Activated CD4-positive, alpha-beta T cell treated with anti-CD3 and anti-CD28 coated beads, Interleukin-2, Interleukin-6, amounts not matched to agents 100 ng/mL and 50 ng/mL, durations not matched to agents 16 hours and 8 hours (primary cell): ENCODE measurements around the gene CPA5.
"Not testable (repeated sequence)": the region's sequence is repeated elsewhere in the genome, so short reads cannot be mapped to it uniquely, and the experiment has no call there.

Source experiments
- DNase-seq: peaks from one replicate; pipeline ENCODE4 v3.0.0-alpha.2; 2020

CPA5 gene, protein sequence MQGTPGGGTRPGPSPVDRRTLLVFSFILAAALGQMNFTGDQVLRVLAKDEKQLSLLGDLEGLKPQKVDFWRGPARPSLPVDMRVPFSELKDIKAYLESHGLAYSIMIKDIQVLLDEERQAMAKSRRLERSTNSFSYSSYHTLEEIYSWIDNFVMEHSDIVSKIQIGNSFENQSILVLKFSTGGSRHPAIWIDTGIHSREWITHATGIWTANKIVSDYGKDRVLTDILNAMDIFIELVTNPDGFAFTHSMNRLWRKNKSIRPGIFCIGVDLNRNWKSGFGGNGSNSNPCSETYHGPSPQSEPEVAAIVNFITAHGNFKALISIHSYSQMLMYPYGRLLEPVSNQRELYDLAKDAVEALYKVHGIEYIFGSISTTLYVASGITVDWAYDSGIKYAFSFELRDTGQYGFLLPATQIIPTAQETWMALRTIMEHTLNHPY

DNA sequence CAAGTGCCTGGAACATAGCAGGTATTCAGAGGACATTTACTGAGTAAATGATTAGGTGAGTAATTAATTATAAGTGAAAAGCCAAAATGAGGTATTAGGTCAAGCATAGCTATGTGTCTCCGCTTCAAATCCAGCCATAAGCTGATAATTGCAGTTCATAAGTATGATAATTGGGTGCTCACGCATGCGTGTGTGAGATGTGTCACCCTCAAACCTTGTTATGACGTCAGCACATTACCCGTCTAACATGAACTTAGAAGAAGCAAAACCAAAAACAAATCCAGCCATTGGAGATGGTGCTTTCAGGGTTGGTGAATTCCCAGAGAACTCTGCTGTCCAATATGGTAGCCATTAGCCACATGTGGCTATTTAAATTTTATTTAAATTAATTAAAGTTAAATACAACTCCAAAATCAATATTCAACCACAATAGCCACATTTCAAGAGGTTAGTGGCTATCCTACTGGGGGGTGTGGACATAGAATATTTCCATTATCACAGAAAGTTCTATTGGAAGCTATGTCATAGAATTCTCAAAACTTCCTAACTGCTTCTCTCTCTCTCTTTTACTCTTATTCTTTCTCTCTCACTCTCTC, at the start of gene CPA5:
Gene CPA5, plus strand, starts transcription at position 546 of the 596 bp plus-strand sequence. CDS start 1,670 bp downstream, outside the sequence.
- no peak for DNase-seq

DNA sequence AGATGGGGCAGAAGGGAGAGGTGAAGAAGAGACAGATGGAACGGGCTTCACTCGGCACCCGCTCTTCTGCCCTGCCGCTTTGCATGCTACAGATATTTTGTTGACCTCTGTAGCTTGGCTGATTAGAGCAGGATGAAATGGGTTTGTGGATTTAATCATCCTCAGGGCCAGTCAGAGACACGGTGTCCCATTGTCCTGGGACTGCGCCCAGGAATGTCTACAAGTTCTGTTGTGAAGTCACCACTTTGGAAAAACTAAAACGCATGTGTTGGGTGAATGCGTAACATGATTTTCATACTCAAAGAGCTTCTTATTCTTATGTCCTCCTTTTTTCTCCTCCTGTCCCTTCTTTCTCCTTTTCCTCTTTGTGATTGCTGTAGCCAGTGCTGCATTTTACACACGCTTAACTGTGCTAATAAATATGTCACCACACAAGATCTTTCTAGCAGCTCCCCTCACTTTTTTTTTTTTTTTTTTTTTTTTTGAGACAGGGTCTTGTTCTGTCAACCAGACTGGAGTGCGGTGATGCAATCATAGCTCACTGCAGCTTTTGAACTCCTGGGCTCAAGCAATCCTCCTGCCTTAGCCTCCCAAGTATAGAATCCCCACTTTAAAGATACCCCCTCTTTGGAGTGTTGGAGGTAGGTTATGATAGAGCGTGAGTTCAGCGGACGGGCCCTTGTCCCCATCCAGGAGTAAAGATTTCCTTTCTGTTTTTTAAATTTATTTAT, 48.2 kb upstream of the CPA5 start:
- no peak for DNase-seq

DNA sequence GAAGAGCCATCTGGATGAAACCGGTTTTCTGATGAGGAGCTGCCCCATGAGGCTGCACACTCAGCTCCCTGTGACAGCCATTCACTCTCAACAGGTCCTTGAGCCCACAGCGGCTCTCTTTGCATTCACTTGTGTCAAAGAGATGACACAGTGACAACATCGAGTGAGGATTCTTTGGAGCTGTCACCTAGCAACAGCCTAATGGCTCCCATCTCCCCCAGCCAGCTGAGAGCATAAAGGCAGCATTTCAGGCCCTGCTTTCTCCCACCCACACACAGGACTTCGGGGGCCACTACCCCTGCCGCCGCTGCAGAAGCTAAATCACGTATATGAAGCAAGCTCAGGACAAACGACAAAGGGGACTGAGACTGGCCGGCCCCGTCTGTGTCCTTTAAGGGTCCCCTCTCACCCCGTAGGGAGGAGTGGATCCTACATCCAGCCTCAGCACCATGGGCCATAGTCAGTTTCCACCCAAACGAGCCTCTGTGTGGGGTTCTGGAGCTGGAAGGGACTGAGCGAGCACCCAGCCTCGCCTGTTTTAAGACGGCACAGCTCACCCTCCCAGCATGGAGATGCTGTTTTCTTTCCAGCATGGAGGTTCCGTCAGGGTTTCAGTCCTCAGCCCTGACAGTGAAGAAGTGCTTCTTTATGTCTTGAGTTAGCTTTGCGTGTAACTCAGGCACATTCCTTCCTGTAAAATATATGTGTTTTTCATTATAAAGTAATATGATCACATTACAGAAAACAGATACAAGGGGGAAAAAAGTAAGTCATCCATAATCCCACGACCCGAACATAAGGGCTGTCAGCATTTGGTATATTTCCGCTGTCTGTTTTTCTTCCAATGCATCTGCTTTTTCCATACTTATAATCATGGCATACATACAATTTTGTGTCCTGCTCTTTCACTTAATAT, 46.7 kb upstream of the CPA5 start:
- no peak for DNase-seq

DNA sequence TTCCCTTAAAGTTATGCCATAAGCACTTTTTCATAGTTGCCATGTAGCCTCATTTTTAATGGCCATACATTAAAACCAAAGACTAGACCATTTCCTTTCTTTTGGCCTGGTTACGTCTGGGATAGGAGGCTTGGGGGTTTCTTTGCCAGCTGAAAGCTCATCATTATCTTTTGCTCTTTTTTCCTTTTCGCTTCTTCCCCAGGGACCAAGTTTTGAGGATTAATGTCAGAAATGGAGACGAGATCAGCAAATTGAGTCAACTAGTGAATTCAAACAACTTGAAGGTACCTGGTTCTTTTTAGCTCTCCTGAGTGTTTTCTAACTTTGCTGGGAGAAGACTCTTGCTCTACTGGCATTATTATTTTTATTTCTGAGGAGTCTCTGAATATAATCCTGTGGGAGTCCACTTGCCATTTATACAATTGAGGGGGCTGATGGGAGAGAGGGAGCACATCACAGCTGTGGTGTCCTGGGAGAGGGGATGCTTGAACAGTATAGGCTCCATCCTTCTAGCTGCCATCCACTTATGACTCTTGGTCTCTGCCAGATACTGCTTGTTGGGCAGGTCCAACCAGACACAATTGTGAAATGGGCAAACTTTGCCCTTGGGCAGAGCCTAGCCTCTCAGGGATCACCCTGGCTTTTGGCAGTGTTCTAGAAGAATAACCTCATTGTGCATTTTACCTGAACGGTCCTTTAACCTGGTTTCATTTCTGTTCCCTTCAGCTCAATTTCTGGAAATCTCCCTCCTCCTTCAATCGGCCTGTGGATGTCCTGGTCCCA, 45.9 kb upstream of the CPA5 start:
- DNase-seq = no peak

DNA sequence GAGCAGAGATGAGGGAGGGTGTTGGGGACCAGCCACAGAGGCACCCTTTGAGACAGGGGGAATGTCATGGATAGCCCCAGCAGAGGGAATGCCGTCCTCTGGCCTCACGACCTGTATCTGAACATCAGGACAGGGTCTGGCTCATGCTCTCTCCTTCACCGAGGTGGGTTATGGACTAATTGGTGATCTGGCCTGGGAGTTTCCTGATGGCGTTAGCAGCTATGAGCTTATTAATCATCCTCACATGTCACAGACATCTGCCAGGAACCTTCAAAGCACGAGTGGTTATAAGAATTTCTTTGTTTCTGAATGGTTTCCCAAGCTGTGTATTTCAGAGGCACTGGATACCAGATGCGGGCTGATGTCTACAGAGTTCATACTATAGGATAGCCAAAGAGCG, 44.8 kb upstream of the CPA5 start:
- DNase-seq = no peak

DNA sequence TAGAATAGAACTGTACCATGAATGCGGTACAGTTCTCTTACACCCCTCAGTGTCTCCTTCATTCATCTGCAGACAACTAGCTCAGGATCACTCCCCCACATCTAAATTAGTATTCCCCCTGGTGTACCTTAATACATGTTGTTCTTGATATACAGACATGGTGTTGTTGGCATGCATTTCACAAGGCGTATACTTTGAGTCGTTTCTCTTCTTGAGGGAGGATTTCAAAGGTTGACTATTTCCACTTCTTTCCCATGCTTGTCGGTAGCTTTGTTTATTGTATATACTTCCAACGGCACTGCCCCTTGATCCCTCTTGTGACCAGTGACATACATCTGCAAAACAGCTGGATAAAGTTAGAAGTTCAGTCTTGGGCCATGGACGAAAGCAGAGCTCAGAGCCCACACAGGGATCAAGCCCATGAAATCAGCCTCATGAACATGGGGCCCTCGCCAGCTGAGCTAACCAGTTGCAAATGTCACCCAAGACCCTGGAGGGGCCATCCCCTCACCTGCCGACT, 43.1 kb upstream of the CPA5 start:
- DNase-seq = no peak

DNA sequence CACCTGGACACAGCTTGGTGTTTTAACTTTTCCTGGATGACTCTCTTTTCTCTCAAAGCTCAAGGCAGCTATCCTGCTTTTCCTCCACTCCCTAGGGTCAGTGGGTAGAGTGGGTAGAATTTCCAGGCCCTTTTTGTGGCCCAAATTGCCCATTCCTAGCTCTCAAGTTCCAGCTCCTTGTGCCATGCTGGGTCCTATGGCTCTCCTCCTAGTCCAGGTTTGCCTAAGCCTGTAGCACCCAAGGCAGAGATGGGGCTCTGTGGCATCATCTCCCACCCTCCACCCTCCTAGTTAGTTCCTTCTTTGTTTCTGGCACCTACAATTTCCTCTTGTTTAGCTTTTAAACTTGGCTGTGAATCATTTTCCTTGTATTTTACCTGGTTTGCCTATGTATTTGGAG, 42.0 kb upstream of the CPA5 start:
- no peak for DNase-seq

DNA sequence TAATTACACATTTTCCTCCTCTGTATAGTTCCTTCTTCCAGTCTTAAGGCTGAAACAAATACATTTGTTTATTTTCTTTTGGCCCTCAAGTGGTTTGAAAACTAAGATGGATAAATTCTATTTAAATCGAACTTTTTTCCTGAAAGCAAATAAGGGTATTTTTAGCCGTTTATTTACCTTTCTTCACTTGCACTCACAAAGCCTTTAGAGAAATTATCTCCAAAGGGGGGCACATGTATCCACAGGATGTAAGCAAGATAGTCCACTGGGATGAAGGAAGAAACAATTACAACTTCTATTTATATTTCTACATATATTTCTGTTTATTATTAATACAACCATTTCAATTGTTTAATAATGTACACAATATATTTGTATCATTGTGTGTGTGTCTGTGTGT, 41.5 kb upstream of the CPA5 start:
- no peak for DNase-seq

DNA sequence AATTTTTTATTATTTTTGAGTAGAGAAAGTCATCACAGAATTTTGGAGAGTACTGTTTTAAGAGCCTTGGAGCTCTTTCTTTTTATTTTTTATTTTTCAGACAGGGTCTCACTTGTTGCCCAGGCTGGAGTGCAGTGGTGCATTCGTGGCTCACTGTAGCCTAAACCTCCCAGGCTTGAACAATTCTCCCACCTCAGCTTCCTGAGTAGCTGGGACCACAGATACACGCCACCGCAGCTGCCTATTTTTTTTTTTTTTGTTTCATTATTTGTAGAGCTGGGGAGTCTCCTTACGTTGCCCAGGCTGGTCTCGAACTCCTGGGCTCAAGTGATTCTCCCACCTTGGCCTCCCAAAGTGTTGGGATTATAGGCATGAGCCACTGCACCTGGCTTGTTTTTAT, 41.1 kb upstream of the CPA5 start:
- no peak for DNase-seq

DNA sequence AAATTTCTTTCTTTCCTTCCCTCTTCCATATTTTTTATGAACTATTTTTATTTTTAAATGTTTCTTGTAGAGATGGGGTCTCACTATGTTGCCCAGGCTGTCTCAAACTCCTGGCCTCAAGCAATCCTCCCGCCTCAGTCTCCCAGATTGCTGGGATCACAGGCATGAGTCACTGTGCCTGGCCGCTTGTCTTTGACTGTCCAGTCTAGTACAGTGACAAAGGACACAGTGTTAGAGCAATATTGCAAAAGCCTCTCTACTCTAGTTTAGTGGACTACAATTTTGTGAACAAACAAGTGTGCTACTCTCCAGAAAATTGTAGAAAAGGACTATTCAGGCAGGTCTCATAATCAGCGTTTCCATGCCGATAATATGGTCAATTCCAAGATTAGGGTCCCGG, 40.6 kb upstream of the CPA5 start:
- no peak for DNase-seq

DNA sequence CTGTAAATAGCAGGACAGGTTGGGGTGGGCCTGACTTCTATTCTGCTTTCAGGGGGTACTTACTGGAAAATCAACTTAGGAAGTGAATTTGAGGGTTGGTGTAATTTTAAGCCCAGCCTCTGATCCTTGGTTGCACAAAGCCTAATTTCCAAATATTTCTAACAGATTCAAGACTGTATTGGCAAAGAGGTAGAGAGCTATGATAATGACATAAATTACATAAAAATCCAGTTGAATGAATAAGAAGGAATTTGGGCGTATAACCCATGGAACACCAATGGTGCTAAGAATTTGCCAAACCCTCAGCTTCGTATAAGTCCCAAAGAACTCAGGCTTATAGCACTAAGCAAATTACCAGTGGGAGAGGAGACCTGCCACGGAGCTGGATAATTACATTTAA, 39.7 kb upstream of the CPA5 start:
- no peak for DNase-seq

DNA sequence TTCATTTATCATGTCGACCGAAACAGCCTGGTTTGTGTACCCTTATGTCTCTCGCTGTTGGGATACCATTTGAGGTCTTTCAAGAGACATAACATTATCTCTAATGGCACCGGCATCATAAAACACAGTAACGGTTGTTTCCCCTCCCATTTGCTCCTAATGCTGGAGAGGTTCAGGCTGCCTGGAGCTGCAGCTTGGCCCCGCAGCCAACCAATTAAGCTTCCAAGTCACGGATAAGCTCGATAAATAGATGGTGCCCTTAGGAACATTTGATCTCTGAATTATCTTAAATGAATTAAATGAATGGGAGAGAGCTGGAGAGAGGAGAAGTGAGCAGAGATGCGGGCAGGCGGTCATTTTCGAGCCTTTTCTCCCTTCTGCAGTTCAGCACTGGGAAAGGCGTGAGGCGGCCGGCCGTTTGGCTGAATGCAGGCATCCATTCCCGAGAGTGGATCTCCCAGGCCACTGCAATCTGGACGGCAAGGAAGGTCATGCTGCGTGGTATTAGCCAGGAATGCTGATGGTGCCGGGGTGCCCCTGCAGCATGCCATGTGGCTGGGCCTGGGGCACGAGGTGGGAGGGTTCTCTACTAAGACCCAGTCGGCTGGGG, 39.1 kb upstream of the CPA5 start:
- DNase-seq = no peak

DNA sequence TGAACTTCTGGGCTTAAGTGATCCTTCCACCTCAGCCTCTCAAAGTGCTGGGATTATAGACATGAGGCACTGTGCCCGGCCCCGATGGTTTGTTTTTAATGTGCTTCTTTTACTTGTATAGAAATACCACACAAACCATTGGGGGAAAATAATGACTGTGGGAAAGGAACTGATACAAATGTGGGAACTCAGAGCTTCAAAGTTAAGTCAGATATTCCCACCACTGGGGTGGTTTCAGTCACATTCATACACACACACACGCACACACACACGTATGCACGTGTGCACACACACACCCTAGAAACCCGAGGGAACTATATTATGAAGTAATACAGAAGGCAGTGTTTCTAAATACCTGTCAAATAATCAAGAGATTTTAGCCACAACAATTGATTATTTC, 34.6 kb upstream of the CPA5 start:
- DNase-seq = no peak

DNA sequence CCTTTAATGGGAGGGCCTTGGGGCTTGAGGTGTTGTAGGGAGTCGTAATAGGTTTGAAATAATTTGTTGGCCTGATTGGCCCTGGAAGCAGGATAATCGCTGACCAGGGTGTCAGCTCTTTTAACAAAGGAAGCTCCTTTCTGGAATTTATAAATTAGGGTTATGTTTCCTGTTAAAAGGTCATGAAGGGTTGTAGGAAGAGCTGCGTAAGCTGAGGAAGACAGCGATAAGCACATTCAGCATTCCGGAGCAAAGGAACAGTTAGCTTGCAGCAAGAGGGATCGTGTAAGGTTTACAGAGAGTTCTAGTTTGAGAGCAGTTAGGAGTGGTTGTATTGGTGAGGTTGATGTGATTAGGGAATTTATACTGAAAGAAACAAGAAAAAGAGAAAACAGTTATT, 30.3 kb upstream of the CPA5 start:
- DNase-seq = no peak

DNA sequence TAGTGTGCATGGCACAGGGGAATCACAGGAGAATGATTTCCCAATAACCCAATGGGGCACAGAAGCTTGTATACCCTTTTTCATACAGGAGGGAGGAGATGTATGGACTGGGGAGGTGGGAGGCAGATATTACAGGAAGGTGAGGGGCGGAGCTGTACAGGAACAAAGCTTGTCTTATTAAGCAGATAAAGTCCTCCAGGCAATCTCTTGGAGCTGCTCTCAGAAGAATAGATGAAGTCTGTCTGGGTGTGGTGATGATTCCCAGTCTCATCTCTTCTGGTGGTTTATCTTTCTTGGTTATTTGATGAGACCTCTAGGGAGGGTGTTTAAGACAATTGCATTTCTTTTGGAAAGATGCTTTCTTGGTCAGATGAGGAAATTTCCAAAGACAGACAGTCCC, 25.1 kb upstream of the CPA5 start:
- DNase-seq = no peak

DNA sequence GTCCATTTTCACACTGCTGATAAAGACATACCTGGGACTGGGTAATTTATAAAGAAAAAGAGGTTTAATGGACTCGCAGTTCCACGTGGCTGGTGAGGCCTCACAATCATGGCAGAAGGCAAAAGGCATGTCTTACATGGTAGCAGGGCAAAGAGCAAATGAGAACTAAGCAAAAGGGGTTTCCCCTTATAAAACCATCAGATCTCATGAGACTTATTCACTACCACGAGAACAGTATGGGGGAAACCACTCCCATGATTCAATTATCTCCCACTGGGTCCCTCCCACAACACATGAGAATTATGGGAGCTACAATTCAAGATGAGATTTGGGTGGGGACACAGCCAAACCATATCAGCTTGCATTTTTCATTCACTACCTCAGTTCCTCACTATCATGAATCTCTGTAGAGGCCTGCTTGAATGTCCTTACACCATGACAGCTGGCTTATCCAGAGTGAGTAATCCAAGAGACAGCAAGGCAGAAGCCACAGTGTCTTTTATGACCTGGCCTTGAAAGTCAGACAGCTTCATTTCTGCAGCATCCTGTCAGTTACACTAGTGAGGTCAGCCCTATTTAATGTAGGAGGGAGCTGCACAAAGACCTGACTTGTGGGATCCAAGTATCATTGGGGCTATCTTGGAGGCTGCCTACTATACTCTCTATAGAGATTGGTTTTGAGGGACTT, 22.9 kb upstream of the CPA5 start:
- not testable (repeated sequence) for DNase-seq

DNA sequence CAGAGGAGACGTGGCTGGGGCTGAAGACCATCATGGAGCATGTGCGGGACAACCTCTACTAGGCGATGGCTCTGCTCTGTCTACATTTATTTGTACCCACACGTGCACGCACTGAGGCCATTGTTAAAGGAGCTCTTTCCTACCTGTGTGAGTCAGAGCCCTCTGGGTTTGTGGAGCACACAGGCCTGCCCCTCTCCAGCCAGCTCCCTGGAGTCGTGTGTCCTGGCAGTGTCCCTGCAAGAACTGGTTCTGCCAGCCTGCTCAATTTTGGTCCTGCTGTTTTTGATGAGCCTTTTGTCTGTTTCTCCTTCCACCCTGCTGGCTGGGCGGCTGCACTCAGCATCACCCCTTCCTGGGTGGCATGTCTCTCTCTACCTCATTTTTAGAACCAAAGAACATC, 22.0 kb upstream of the CPA5 start:
- no peak for DNase-seq

DNA sequence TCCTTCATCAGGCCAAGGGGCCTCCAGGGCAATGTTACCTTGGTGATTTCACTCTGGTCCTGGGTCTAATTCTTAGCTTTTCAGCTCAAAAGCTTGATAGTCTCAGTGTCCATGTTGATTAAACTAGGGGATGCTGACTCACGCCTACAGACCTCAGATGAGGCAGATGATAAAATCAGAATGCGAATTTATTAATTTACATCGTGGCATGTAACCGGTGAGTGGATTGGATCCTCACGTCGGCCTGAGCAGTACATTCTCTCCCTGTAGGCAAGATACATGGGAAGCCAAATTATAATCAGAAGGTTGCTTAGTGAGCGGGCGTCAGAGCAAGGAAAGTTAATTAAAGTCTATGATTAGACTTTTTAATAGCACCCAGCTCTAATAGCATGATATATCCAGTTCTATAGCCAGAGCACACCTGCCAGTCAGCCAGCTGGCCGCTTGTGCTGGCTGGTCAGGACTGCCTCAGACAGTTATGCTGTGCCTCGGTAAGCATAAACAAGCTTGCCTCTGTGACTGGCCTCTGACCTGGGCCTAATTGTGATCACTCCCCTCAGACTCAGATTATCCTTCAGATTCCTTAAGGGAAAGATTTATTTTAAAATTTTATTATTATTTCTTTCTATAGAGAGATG, 20.2 kb upstream of the CPA5 start:
- no peak for DNase-seq

DNA sequence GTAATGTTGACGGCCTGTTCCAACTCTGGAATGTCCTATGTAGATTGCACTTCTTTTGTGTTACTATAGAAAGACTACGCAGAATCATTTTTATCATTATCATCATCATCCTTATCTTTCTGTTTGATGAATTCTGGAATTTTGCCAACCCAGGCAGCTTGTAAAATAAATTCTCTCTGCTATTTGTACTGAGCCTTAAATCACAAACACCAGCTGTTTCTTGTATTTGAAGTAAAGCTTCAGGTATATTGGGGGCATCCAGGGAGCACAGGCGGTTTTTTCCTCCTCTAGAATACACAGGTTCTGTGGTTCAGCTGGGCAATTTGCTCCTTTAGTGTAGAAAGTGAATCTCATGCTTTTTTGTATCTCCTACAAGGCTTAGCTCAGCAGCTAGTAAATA, 14.9 kb upstream of the CPA5 start:
- no peak for DNase-seq
